ENCODE measurements around the gene FBXO31. TPM values are rescaled to one million over a fixed set of nuclear protein-coding genes. Genes with fewer than 3 reads are reported as not detected.
"Not testable (repeated sequence)": the region's sequence is repeated elsewhere in the genome, so short reads cannot be mapped to it uniquely, and the experiment has no call there.

The FBXO31 gene
- total RNA-seq, 1 donor from 2014 or later: 44.6 TPM

GRCh38 chr16:87387942-87388817, 4.6 kb upstream of the FBXO31 start:
- DNase-seq (ENCODE audit: low spot score): peak; percentile 95
- ATAC-seq: peak; percentile 65

DNA sequence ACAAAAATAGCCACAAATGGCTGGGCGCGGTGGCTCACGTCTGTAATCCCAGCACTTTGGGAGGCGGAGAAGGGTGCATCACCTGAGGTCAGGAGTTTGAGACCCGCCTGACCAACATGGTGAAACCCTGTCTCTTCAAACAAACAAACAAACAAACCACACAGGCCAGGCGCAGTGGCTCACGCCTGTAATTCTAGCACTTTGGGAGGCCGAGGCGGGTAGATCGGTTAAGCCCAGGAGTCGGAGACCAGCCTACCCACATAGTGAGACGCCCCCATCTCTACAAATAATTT, 1.2 kb upstream of the FBXO31 start:
- DNase-seq (ENCODE audit: low spot score); ATAC-seq: not testable (repeated sequence)

DNA sequence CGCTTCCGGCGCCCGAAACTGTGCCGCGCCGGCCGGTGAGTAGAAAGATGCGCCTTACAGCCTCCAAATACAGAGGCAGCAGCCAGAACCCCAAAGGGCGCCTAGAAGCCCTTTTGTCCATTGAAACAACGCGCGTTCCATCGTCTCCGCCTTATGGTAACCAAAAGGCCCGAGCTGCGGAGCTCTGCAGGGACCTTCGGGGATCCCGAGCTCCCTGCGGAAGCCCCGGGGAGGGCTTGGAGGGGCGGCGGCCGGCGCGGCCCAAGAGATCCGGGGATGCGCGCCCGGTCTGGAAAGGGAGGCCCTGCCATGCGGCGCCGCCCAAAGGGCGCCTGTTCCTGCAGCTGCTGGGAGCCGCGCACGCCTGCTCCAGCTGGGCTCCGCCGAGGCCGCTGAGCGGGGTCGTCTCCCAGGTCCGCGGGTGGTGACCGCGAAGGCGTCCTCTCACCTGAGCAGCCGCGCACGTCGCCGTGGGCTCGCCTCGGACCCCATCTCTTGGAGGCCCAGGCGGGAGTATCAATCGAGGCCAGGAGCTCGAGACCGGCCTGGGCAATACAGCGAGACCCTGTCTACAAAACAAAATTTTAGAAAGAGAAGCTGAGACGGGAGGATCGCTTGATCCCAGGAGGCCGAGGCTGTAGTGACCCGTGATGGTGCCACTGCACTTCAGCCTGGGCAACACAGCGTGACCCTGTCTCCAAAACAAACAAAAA, 742 bp upstream of the FBXO31 start:
- ATAC-seq: peak; percentile 34
- peak; percentile 64 for DNase-seq (ENCODE audit: low spot score)

- DNase-seq (ENCODE audit: low spot score) (peak; percentile 69), ATAC-seq (peak; percentile 30)
Measured at GRCh38 chr16:87382023-87382785, 1.4 kb downstream of the FBXO31 start.

GRCh38 chr16:87380881-87381280, 2.7 kb downstream of the FBXO31 start:
- DNase-seq (ENCODE audit: low spot score) (no peak), ATAC-seq (no peak)

DNA sequence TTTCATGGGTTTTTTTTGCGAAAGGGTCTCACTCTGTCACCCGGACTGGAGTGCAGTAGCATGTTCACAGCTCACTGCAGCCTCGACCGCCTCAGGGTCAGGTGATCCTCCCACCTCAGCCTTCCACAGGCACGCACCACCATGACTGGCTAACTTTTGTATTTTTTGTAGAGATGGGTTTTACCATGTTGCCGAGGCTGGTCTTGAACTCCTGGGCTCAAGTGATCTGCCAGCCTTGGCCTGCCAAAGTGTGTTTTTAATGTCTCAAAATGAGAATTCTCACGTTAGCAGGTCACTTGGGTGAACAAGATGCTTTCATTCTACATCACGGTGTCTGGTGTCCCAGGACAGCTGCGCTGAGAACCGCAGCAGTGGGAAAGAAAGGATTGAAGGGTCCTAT, 3.2 kb downstream of the FBXO31 start:
- no peak for ATAC-seq
- DNase-seq (ENCODE audit: low spot score): no peak

- not testable (repeated sequence) for ATAC-seq
- peak; percentile 59 for DNase-seq (ENCODE audit: low spot score)
Measured at GRCh38 chr16:87379312-87379752, 4.2 kb downstream of the FBXO31 start.

GRCh38 chr16:87376660-87377059, 6.9 kb downstream of the FBXO31 start:
- ATAC-seq: no peak
- DNase-seq (ENCODE audit: low spot score): no peak

- ATAC-seq (peak; percentile 79), DNase-seq (ENCODE audit: low spot score) (peak; percentile 56)
Measured at GRCh38 chr16:87375426-87376135, 8.0 kb downstream of the FBXO31 start.

- no peak for DNase-seq (ENCODE audit: low spot score)
- ATAC-seq: no peak
Measured at GRCh38 chr16:87374313-87374712, 9.3 kb downstream of the FBXO31 start.

- ATAC-seq (no peak), DNase-seq (ENCODE audit: low spot score) (no peak)
Measured at GRCh38 chr16:87372305-87372704, 11.3 kb downstream of the FBXO31 start.

GRCh38 chr16:87371261-87371866, 12.2 kb downstream of the FBXO31 start:
- DNase-seq (ENCODE audit: low spot score): no peak
- ATAC-seq: no peak

- DNase-seq (ENCODE audit: low spot score): no peak
- ATAC-seq: peak; percentile 61
Measured at GRCh38 chr16:87369796-87370719, 13.5 kb downstream of the FBXO31 start.

DNA sequence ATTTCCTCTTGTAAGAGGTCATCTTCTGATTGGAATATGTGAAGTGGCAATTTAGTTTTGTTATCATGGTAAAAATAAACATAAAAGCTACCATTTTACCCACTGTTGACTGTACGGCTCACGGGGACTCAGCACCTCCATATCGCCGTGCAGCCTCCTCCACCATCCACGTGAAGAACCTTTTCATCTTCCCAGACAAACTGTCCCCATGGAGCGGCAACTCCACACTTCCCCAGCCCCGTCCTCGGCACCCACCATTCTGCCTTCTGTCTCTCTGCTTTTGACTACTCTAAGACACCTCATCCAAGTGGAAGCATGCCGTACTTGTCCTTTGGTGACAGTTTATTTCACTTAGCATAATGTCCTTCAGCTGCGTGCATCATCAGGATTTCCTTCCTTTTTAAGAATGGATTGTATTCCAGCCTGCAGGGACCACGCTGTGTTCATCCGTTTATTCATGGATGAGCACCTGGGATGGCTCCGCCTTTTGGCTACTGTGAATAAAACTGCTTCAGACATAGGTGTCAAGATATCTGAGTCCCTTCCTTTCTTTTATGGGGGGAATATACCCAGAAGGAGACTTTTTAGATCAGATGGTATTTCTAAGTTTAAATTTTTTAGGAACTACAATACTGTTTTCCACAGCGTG, 14.3 kb downstream of the FBXO31 start:
- no peak for DNase-seq (ENCODE audit: low spot score)
- ATAC-seq: no peak

DNA sequence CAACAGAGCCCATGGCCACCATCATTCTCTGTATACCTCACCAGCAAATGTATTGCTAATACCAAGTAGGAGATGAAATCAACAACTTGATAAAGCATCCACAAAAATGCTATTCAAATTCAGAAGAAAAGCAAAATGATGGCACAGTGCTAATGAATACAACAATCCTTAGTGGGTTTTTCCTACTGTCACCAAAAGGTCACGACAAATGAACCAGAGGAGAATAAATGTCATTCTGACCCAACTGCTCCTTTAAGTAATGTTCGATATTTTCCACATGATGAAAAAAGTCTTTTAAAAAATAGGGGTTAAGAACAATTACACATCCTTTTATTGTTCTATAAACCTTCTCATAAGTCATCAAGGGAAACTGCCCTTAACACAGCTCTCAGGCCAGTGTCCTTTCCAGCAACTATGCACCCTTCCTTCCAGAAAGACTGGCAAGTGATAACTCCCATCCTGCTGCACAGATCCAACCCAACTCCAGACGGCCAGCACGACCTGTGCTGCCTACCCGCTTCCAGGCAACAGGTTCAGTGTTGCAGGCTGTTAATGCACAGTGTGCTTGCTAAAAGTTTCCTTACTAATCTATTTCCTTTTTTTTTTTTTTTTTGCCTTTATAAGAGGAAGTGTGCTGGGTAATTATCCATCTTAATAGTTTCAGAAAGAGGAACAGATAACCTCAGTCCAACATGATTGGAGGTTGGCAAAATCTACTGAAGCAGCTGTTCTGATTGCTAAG, 15.4 kb downstream of the FBXO31 start:
- no peak for DNase-seq (ENCODE audit: low spot score)
- ATAC-seq: no peak

- DNase-seq (ENCODE audit: low spot score) (no peak), ATAC-seq (no peak)
Measured at GRCh38 chr16:87367529-87367928, 16.0 kb downstream of the FBXO31 start.

GRCh38 chr16:87366930-87367329, 16.6 kb downstream of the FBXO31 start:
- DNase-seq (ENCODE audit: low spot score) (no peak), ATAC-seq (no peak)

DNA sequence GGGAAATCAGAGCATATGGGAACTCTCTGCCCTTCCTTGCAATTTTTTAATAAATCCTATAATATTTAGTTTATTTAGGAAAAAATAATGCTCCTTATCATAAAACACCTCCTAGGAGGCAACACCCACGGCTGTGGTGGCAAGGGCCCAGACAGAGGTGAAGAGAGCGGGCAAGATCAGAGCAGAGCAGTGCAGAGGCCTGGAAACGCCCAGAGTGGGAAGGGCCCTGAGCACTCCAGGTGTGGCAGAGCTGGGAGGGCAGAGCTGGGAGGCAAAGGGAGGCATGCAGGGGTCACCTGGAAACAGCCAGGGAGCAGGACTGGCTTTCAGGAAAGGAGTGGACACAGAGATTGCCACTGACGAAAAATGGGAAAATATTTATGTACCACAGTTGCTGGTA, 17.3 kb downstream of the FBXO31 start:
- DNase-seq (ENCODE audit: low spot score) (no peak), ATAC-seq (no peak)

Data from left lobe of liver (tissue), 2 donors.